ENCODE measurements around the gene TVP23C. TPM values are rescaled to one million over a fixed set of nuclear protein-coding genes. Genes with fewer than 3 reads are reported as not detected.

Gene TVP23C
- total RNA-seq, 4 donors from 2014 or later, result 3.8 to 17.0 (median 8.4) TPM

DNA sequence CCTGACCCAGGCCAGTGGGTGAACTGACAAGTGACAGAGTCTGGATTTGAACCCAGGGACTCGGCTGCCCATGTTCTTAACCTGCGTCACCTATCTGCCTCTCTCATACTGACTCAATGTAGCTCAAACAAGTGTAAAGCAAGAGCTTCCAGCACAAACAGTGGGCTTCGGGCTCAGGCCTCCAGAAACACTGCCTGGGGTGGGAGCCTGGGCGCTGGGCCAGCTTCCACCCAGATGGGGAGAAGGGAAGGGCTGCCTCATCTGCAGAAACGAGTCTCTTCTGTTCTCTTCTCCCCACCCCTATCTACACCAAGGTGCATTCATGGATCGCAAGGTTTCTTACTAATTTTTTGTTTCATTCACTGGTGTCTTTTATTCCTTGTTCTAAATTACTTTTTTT lies 97.2 kb downstream of the TVP23C start:
- H3K36me3 ChIP-seq, result no peaks in the 10 kb centered on the region
- H3K27me3 ChIP-seq, result no peaks in the 10 kb centered on the region
- H3K27ac ChIP-seq, result peak overlapping the region in 2 of 4 donors; percentile 16 to 36
- no peak overlapping the region for H3K4me3 ChIP-seq
- TF ChIP-seq POLR2A (IDR thresholded peaks at IDR 0.05) (no peak), POLR2AphosphoS5 (IDR thresholded peaks at IDR 0.05) (no peak), EP300 (IDR thresholded peaks at IDR 0.05) (no peak)
- TF ChIP-seq, protein P1, sequence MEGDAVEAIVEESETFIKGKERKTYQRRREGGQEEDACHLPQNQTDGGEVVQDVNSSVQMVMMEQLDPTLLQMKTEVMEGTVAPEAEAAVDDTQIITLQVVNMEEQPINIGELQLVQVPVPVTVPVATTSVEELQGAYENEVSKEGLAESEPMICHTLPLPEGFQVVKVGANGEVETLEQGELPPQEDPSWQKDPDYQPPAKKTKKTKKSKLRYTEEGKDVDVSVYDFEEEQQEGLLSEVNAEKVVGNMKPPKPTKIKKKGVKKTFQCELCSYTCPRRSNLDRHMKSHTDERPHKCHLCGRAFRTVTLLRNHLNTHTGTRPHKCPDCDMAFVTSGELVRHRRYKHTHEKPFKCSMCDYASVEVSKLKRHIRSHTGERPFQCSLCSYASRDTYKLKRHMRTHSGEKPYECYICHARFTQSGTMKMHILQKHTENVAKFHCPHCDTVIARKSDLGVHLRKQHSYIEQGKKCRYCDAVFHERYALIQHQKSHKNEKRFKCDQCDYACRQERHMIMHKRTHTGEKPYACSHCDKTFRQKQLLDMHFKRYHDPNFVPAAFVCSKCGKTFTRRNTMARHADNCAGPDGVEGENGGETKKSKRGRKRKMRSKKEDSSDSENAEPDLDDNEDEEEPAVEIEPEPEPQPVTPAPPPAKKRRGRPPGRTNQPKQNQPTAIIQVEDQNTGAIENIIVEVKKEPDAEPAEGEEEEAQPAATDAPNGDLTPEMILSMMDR (IDR thresholded peaks at IDR 0.05), result no peak
- peaks cover 6 to 38% (median 22%) of the 10 kb centered on the region in 3 donors for H3K4me1 ChIP-seq
- H3K9me3 ChIP-seq, result no peaks in the 10 kb centered on the region
- WGBS, 2 donors (ENCODE audit: low coverage in 1 of 2), result 67 to 100% methylated on average over 1 to 5 of the region's 6 CpGs
- ATAC-seq, result no peak

DNA sequence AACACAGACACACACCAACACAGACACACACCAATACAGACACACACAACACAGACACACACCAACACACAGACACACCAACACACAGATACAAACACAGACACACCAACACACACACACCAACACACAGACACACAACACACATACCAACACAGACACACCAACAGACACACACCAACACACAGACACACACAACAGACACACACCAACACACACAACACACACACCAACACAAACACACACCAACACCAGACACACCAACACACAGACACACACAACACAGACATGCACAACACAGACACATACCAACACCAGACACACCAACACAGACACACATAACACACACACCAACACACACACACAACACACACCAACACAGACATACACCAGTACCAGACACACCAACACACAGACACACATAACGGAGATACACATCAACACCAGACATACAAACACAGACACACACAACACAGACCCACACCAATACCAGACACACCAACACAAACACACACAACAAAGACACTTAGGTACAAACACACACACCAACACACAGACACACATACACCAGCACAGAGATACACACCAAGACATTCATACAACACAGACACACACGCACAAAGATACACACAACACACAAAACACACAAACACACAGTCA lies 98.1 kb downstream of the TVP23C start:
- peak overlapping the region in 2 of 4 donors; percentile 9 to 75 for H3K27ac ChIP-seq
- TF ChIP-seq, protein P1 (IDR thresholded peaks at IDR 0.05), result no peak
- TF ChIP-seq POLR2A (IDR thresholded peaks at IDR 0.05) (no peak), POLR2AphosphoS5 (IDR thresholded peaks at IDR 0.05) (no peak)
- peaks cover 6 to 48% (median 22%) of the 10 kb centered on the region in 3 donors for H3K4me1 ChIP-seq

DNA sequence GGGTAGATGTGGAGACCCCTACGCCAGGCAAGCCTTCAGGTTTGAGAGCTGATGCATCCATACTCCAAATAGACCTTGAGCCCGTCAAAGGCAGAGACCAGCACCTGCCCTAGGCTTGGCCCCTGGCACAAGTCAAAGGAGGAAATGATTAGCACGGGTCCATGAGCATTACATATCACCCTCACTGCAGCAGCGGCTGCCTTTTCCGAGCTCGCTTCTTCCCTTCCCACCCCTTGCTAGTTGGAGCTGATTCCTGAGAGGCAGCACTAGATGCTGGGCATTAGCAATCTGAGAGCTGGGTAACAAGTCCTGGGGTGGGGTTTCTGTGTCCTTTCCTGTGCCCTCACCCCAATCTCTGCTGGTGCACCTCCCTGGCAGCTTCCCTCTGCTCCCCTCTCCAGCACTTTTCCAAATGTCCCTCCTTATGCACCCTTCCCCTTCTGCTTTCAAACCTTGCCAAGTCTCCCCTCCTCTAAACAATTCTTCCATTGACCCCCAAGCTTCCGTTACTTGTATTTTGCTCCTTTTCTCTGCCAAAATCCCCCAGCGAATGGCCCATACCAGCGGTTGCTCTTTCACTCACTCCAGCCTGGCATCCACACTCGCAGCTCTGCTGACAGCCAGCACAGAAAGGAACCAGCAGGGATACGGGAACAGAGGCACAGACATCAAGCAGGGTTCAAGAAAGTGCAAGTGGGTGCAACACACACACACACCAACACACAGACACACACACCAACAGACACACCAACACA lies 98.9 kb downstream of the TVP23C start:
- no peak for ATAC-seq
- Histone ChIP-seq H3K4me1 (peaks cover 6 to 55% (median 22%) of the 10 kb centered on the region in 3 donors), H3K4me3 (no peak overlapping the region), H3K27me3 (no peaks in the 10 kb centered on the region), H3K9me3 (no peaks in the 10 kb centered on the region), H3K36me3 (no peaks in the 10 kb centered on the region), H3K27ac (peak overlapping the region in 3 of 4 donors; percentile 75 to 83 (median 79))
- WGBS, 2 donors (ENCODE audit: low coverage in 1 of 2), result 19 to 53% methylated on average over 2 to 5 of the region's 11 CpGs
- TF ChIP-seq, protein P1 (IDR thresholded peaks at IDR 0.05), result no peak
- no peak for TF ChIP-seq POLR2A (IDR thresholded peaks at IDR 0.05)

More for the DNA sequence above, 98.1 kb downstream of the TVP23C start:
- no peak overlapping the region for H3K4me3 ChIP-seq
- 83 to 100% methylated on average over 1 of the region's 2 CpGs for WGBS, 2 donors (ENCODE audit: low coverage in 1 of 2)
- H3K9me3 ChIP-seq, result no peaks in the 10 kb centered on the region
- no peaks in the 10 kb centered on the region for H3K36me3 ChIP-seq
- ATAC-seq, result no peak
- no peaks in the 10 kb centered on the region for H3K27me3 ChIP-seq

DNA sequence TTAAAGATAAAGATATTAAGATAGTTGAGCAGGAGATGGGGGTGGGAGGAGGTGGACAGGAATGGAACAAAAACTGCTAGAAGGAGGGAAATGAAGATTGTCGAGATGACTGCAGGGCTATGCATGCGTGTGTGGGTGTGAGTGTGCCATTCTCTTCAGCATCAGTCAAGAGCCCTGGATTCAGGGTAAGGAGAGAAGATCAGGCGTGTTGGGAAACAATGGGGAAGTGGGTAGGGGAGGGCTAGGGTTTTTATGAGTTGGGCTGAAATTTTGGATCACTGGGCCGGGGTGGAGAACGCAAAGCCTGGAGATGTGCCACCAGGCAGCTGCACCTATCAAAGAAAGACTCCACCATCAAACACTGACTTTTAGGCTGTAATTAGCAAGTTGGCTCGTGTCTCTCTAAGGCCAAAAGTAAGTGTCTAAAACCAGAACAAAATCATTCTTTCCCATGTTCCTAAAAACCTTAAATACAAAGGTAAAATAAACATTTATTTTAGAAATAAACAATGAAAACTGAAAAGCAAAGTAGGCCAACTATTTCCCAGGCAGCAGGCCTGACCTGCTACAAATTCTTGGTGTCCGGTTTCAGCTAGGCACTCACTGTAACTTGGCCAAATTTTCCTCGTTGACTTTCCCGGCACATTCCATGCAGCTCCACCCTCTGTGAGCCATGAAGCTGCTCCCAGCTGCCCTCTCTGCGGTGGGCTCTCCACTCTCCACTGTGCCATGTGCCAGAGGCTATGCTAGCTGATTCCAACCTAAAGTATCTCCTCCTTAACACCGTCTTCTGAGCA lies 100.1 kb downstream of the TVP23C start:
- no peaks in the 10 kb centered on the region for H3K9me3 ChIP-seq
- no peak overlapping the region for H3K4me3 ChIP-seq
- TF ChIP-seq POLR2A (IDR thresholded peaks at IDR 0.05), result no peak
- TF ChIP-seq, protein P1 (IDR thresholded peaks at IDR 0.05), result no peak
- peak; percentile 94 for TF ChIP-seq POLR2AphosphoS5 (IDR thresholded peaks at IDR 0.05)
- peaks cover 6 to 68% (median 30%) of the 10 kb centered on the region in 3 donors for H3K4me1 ChIP-seq
- H3K27ac ChIP-seq, result peak overlapping the region; percentile 45 to 83 (median 77)
- peak; percentile 91 for ATAC-seq
- no peaks in the 10 kb centered on the region for H3K36me3 ChIP-seq
- WGBS, 2 donors (ENCODE audit: low coverage in 1 of 2), result 17 to 23% methylated on average over 6 to 11 of the region's 11 CpGs
- no peaks in the 10 kb centered on the region for H3K27me3 ChIP-seq

All from gastroesophageal sphincter (tissue), 4 donors.